ENCODE data around the gene EXOC3L1. TPM values are rescaled to one million over a fixed set of nuclear protein-coding genes. Genes with fewer than 3 reads are reported as not detected.

Gene EXOC3L1
- total RNA-seq, 2 donors from 2014 or later, result 0.68 to 1.5 TPM

- no peak overlapping the region for H3K27ac ChIP-seq
- no peaks in the 10 kb centered on the region for H3K4me1 ChIP-seq (ENCODE audit: control insufficient read depth in 1 of 2, low read depth in 2 of 2)
- no peaks in the 10 kb centered on the region for H3K9me3 ChIP-seq
- ATAC-seq (ENCODE audit: insufficient number of reproducible peaks, low FRiP score, low read depth) (no peak), DNase-seq (ENCODE audit: low spot score) (no peak)
- no peak for TF ChIP-seq CTCF (IDR thresholded peaks at IDR 0.05)
- no peak overlapping the region for H3K4me3 ChIP-seq
- H3K27me3 ChIP-seq (replicated peaks; ENCODE audit: insufficient read depth), result no peaks in the 10 kb centered on the region
- no peaks in the 10 kb centered on the region for H3K36me3 ChIP-seq
These were observed 19.6 kb upstream of the EXOC3L1 start for GRCh38 chr16:67209565-67209964.

- Histone ChIP-seq H3K4me1 (ENCODE audit: control insufficient read depth in 1 of 2, low read depth in 2 of 2) (no peaks in the 10 kb centered on the region), H3K36me3 (peaks cover 7% of the 10 kb centered on the region), H3K9me3 (no peaks in the 10 kb centered on the region), H3K4me3 (no peak overlapping the region), H3K27me3 (replicated peaks; ENCODE audit: insufficient read depth) (no peaks in the 10 kb centered on the region), H3K27ac (no peak overlapping the region)
- ATAC-seq (ENCODE audit: insufficient number of reproducible peaks, low FRiP score, low read depth) (no peak), DNase-seq (ENCODE audit: low spot score) (no peak)
- TF ChIP-seq CTCF (IDR thresholded peaks at IDR 0.05), result no peak
These were observed 18.4 kb upstream of the EXOC3L1 start for GRCh38 chr16:67208154-67208896.

- ATAC-seq (ENCODE audit: insufficient number of reproducible peaks, low FRiP score, low read depth) (no peak), DNase-seq (ENCODE audit: low spot score) (no peak)
- H3K36me3 ChIP-seq, result peaks cover 11% of the 10 kb centered on the region
- H3K4me3 ChIP-seq, result no peak overlapping the region
- no peaks in the 10 kb centered on the region for H3K4me1 ChIP-seq (ENCODE audit: control insufficient read depth in 1 of 2, low read depth in 2 of 2)
- no peaks in the 10 kb centered on the region for H3K9me3 ChIP-seq
- no peaks in the 10 kb centered on the region for H3K27me3 ChIP-seq (replicated peaks; ENCODE audit: insufficient read depth)
- TF ChIP-seq CTCF (IDR thresholded peaks at IDR 0.05), result no peak
- no peak overlapping the region for H3K27ac ChIP-seq
These were observed 17.5 kb upstream of the EXOC3L1 start for GRCh38 chr16:67207249-67208091.

- no peak overlapping the region for H3K4me3 ChIP-seq
- no peaks in the 10 kb centered on the region for H3K9me3 ChIP-seq
- ATAC-seq (ENCODE audit: insufficient number of reproducible peaks, low FRiP score, low read depth) (no peak), DNase-seq (ENCODE audit: low spot score) (no peak)
- no peak overlapping the region for H3K27ac ChIP-seq
- no peak for TF ChIP-seq CTCF (IDR thresholded peaks at IDR 0.05)
- H3K27me3 ChIP-seq (replicated peaks; ENCODE audit: insufficient read depth), result no peaks in the 10 kb centered on the region
- H3K4me1 ChIP-seq (ENCODE audit: control insufficient read depth in 1 of 2, low read depth in 2 of 2), result no peaks in the 10 kb centered on the region
- H3K36me3 ChIP-seq, result peaks cover 12% of the 10 kb centered on the region
These were observed 16.9 kb upstream of the EXOC3L1 start for GRCh38 chr16:67206838-67207248.

- TF ChIP-seq CTCF (IDR thresholded peaks at IDR 0.05), result no peak
- Histone ChIP-seq H3K4me3 (no peak overlapping the region), H3K9me3 (no peaks in the 10 kb centered on the region), H3K27ac (no peak overlapping the region), H3K4me1 (ENCODE audit: control insufficient read depth in 1 of 2, low read depth in 2 of 2) (no peaks in the 10 kb centered on the region), H3K36me3 (peaks cover 16% of the 10 kb centered on the region), H3K27me3 (replicated peaks; ENCODE audit: insufficient read depth) (no peaks in the 10 kb centered on the region)
- ATAC-seq (ENCODE audit: insufficient number of reproducible peaks, low FRiP score, low read depth) (no peak), DNase-seq (ENCODE audit: low spot score) (no peak)
These were observed 16.3 kb upstream of the EXOC3L1 start for GRCh38 chr16:67206129-67206837.
